K562 (cell line): Measurements from ENCODE around the gene GPR3. TPM values are rescaled to one million over a fixed set of nuclear protein-coding genes. Genes with fewer than 3 reads are reported as not detected.

Experiments used
- BRCA1 ChIP-seq, 2 experiments: fragments of 450-650 bp in 1 of 2; sonication (generic) in 1 of 2; formaldehyde crosslinking in 1 of 2; IDR thresholded peaks; 2 replicates each; pipeline versions ENCODE4 v1.5.0 to v1.6.1; 2017 to 2020; ENCODE audit warnings: mild to moderate bottlenecking in 1 of 2, missing genetic modification reagents in 1 of 2
- CBX1 ChIP-seq: sonication (generic); IDR thresholded peaks from 2 replicates; pipeline ENCODE4 v1.6.1; 2016; ENCODE audit warnings: antibody characterized with exemption, low read depth, mild to moderate bottlenecking
- HBP1 ChIP-seq: fragments of 450-650 bp; formaldehyde crosslinking; IDR thresholded peaks from 2 replicates; pipeline ENCODE4 v1.4.0; 2022; ENCODE audit warnings: missing genetic modification characterization
- IFI16 ChIP-seq: fragments of 250-450 bp; sonication (Bioruptor Pico); IDR thresholded peaks from 2 replicates; pipeline ENCODE4 v2.1.2; 2022; ENCODE audit warnings: mild to moderate bottlenecking, inconsistent platforms
- IRF2 ChIP-seq: sonication (generic); formaldehyde crosslinking; IDR thresholded peaks from 2 replicates; pipeline ENCODE4 v1.8.1; 2022; ENCODE audit warnings: mild to moderate bottlenecking, missing genetic modification reagents
- IRF9 ChIP-seq: fragments of 450-650 bp; IDR thresholded peaks from 2 replicates; pipeline ENCODE4 v1.6.1; 2016; ENCODE audit warnings: missing biosample characterization, missing genetic modification characterization
- MLLT1 ChIP-seq, 2 experiments: fragments of 450-650 bp; IDR thresholded peaks; 2 replicates each; pipeline ENCODE4 v1.6.1; 2016
- MTA3 ChIP-seq: fragments of 450-650 bp; formaldehyde crosslinking; IDR thresholded peaks from 2 replicates; pipeline ENCODE4 v1.6.1; 2017; ENCODE audit warnings: mild to moderate bottlenecking, borderline replicate concordance
- POLR3G ChIP-seq: IDR thresholded peaks from 2 replicates; pipeline ENCODE4 v1.6.1; 2011; ENCODE audit not compliant: insufficient read length, insufficient replicate concordance; ENCODE audit errors: extremely low read depth
- RBFOX2 ChIP-seq: fragments of 200-400 bp; formaldehyde crosslinking; IDR thresholded peaks from 2 replicates; pipeline ENCODE4 v1.6.1; 2017; ENCODE audit warnings: low read depth, mild to moderate bottlenecking, low read length, moderate library complexity
- REST ChIP-seq, 2 experiments: fragments of 450-650 bp; formaldehyde crosslinking in 1 of 2; IDR thresholded peaks; 2 replicates each; pipeline versions ENCODE4 v1.4.0 to v1.6.1; 2014 to 2020; ENCODE audit warnings: mild to moderate bottlenecking in 2 of 2, borderline replicate concordance in 1 of 2, low read depth in 1 of 2
- RFX5 ChIP-seq: IDR thresholded peaks from 2 replicates; pipeline ENCODE4 v1.6.1; 2011; ENCODE audit warnings: low read depth, mild to moderate bottlenecking, improper control_type of control experiment, low read length
- ZNF644 ChIP-seq: fragments of 200-800 bp; sonication (Bioruptor generic); IDR thresholded peaks from 2 replicates; pipeline ENCODE4 v1.6.1; 2016; ENCODE audit warnings: low read depth, missing genetic modification characterization, missing compliant biosample characterization
- polyA plus RNA-seq, 8 experiments: library from polyadenylated mRNA; depleted of rRNA in 4 of 8; stranded (reverse) in 5 of 8; unstranded in 3 of 8; fragments of >200 nt; fragmentation: Nextera tagmentation in 2 of 8; fragmentation: Illumina TruSeq in 1 of 8; extraction: Ambion mirVana in 2 of 8; extraction: Trizol in 1 of 8; gene quantifications; 2 replicates each; pipeline versions ENCODE4 v1.2.1 to v1.2.3, GENCODE V29; 2011 to 2014; ENCODE audit warnings: inconsistent platforms in 1 of 8, missing spikeins in 1 of 8
- total RNA-seq, 7 experiments: library from RNA; depleted of rRNA in 6 of 7; stranded (reverse); fragments of >200 nt in 6 of 7; fragmentation: Illumina TruSeq in 2 of 7; extraction: Trizol in 2 of 7; gene quantifications; 2 replicates each; pipeline versions ENCODE4 v1.2.1 to v1.2.3, GENCODE V29; 2011 to 2021; ENCODE audit warnings: low replicate concordance in 1 of 7

The GPR3 gene
- total and polyA plus RNA-seq, 9 of the 15 experiments (the other 6 are each of a cell fraction or from before 2014, with no cell fraction given), result 0.24 to 11.5 (median 3.7) TPM

GRCh38 chr1:27372022-27372807, 20.2 kb upstream of the GPR3 start (continued):
- TF ChIP-seq REST (IDR thresholded peaks at IDR 0.05; ENCODE audit: borderline replicate concordance) (peak; percentile 52; the same call in 1 of the 2 replicates), REST (CRISPR knock-in tag; IDR thresholded peaks at IDR 0.05; ENCODE audit: low read depth) (no peak), MTA3 (no peak), IFI16 (CRISPR knock-in tag) (no peak), RBFOX2 (no peak), ZNF644 (no peak), RFX5 (no peak), IRF9 (no peak), HBP1 (CRISPR knock-in tag) (no peak), BRCA1 (IDR thresholded peaks at IDR 0.05) (no peak), BRCA1 (CRISPR knock-in tag; IDR thresholded peaks at IDR 0.05) (no peak), MLLT1 (IDR thresholded peaks at IDR 0.05) (no peak), POLR3G (no peak), IRF2 (CRISPR knock-in tag) (no peak), CBX1 (no peak)
